H9 (cell line): Measurements from ENCODE around the gene ZDHHC16. TPM values are rescaled to one million over a fixed set of nuclear protein-coding genes. Genes with fewer than 3 reads are reported as not detected.
A peak's percentile ranks its signal among the peaks of the same experiment; 100 is the strongest.

Experiments
- DNase-seq: peaks from one replicate; pipeline ENCODE4 v3.0.0-alpha.2; 2017
- H2AFZ ChIP-seq: one replicate; pipeline ENCODE4 v1.6.1; 2013; ENCODE audit warnings: mild to moderate bottlenecking, low read length, control low read depth, moderate library complexity
- H2AK5ac ChIP-seq: 2 replicates; pipeline ENCODE4 v1.6.1; 2013; ENCODE audit warnings: low read length, control low read depth, mixed read lengths; ENCODE audit not compliant: insufficient read length
- H2BK120ac ChIP-seq: one replicate; pipeline ENCODE4 v1.6.1; 2013; ENCODE audit warnings: low read depth, mild to moderate bottlenecking, low read length, control low read depth, inconsistent platforms; ENCODE audit not compliant: poor library complexity, severe bottlenecking
- H2BK12ac ChIP-seq: 2 replicates; pipeline ENCODE4 v1.6.1; 2013; ENCODE audit warnings: low read length, control low read depth, mixed read lengths, low read depth; ENCODE audit not compliant: insufficient read length
- H2BK15ac ChIP-seq: 2 replicates; pipeline ENCODE4 v1.6.1; 2013; ENCODE audit warnings: low read depth, low read length, control low read depth
- H2BK20ac ChIP-seq: one replicate; pipeline ENCODE4 v1.6.1; 2013; ENCODE audit warnings: low read depth, mild to moderate bottlenecking, low read length, control low read depth, inconsistent platforms; ENCODE audit not compliant: poor library complexity, severe bottlenecking
- H2BK5ac ChIP-seq: 2 replicates; pipeline ENCODE4 v1.6.1; 2013; ENCODE audit warnings: low read length, control low read depth, mixed read lengths; ENCODE audit not compliant: insufficient read length
- H3K14ac ChIP-seq: 2 replicates; pipeline ENCODE4 v1.6.1; 2013; ENCODE audit warnings: low read length, control low read depth; ENCODE audit not compliant: insufficient read depth
- H3K18ac ChIP-seq: 2 replicates; pipeline ENCODE4 v1.6.1; 2013; ENCODE audit warnings: low read depth, mild to moderate bottlenecking, mixed read lengths, low read length, control low read depth; ENCODE audit not compliant: insufficient read length
- H3K23ac ChIP-seq: 2 replicates; pipeline ENCODE4 v1.6.1; 2013; ENCODE audit warnings: low read length, control low read depth, mixed read lengths, low read depth; ENCODE audit not compliant: insufficient read length
- H3K23me2 ChIP-seq: 2 replicates; pipeline ENCODE4 v1.6.1; 2013; ENCODE audit warnings: low read depth, mild to moderate bottlenecking, mixed read lengths, low read length, control low read depth; ENCODE audit not compliant: insufficient read length, poor library complexity, severe bottlenecking
- H3K27ac ChIP-seq: 2 replicates; pipeline ENCODE4 v1.5.1; 2013; ENCODE audit warnings: low read length, control low read depth, mixed read lengths, low read depth; ENCODE audit not compliant: insufficient read length
- H3K27me3 ChIP-seq: 2 replicates; pipeline ENCODE4 v1.6.1; 2013; ENCODE audit warnings: low read length, control low read depth, inconsistent platforms; ENCODE audit not compliant: insufficient read depth
- H3K4ac ChIP-seq: 2 replicates; pipeline ENCODE4 v1.6.1; 2013; ENCODE audit warnings: low read depth, mild to moderate bottlenecking, control low read depth, inconsistent platforms, low read length, moderate library complexity
- H3K4me1 ChIP-seq: 2 replicates; pipeline ENCODE4 v1.6.1; 2013; ENCODE audit warnings: low read length, control low read depth, inconsistent platforms; ENCODE audit not compliant: insufficient read depth
- H3K4me2 ChIP-seq: 2 replicates; pipeline ENCODE4 v1.6.1; 2013; ENCODE audit warnings: low read length, control low read depth, mixed read lengths; ENCODE audit not compliant: insufficient read length, insufficient read depth
- H3K56ac ChIP-seq: 2 replicates; pipeline ENCODE4 v1.6.1; 2013; ENCODE audit warnings: low read depth, mild to moderate bottlenecking, mixed read lengths, low read length, control low read depth; ENCODE audit not compliant: insufficient read length
- H3K79me1 ChIP-seq: 2 replicates; pipeline ENCODE4 v1.6.1; 2013; ENCODE audit warnings: low read depth, mild to moderate bottlenecking, moderate library complexity, low read length, control low read depth, inconsistent platforms; ENCODE audit not compliant: insufficient read depth, poor library complexity, severe bottlenecking
- H3K79me2 ChIP-seq: 2 replicates; pipeline ENCODE4 v1.6.1; 2013; ENCODE audit warnings: low read length, control low read depth, inconsistent platforms; ENCODE audit not compliant: insufficient read depth
- H3K9ac ChIP-seq: 2 replicates; pipeline ENCODE4 v1.6.1; 2013; ENCODE audit warnings: low read length, control low read depth, mixed read lengths; ENCODE audit not compliant: insufficient read length; ENCODE audit errors: extremely low read depth
- H3K9me3 ChIP-seq: one replicate; pipeline ENCODE4 v1.6.1; 2013; ENCODE audit warnings: low read depth, low read length, inconsistent platforms; ENCODE audit not compliant: control insufficient read depth
- H3T11ph ChIP-seq: one replicate; pipeline ENCODE4 v1.6.1; 2013; ENCODE audit warnings: mild to moderate bottlenecking, low read length, control low read depth, inconsistent platforms
- H4K20me1 ChIP-seq: one replicate; pipeline ENCODE4 v1.6.1; 2013; ENCODE audit not compliant: control insufficient read depth, insufficient read length, insufficient read depth
- H4K5ac ChIP-seq: 2 replicates; pipeline ENCODE4 v1.6.1; 2013; ENCODE audit warnings: low read depth, mild to moderate bottlenecking, mixed read lengths, low read length, control low read depth; ENCODE audit not compliant: insufficient read length
- H4K8ac ChIP-seq: replicated peaks from 2 replicates; pipeline ENCODE4 v1.6.1; 2013; ENCODE audit warnings: low read length, control low read depth, mixed read lengths, low read depth; ENCODE audit not compliant: insufficient read length
- H4K91ac ChIP-seq: 2 replicates; pipeline ENCODE4 v1.6.1; 2013; ENCODE audit warnings: low read depth, mild to moderate bottlenecking, moderate library complexity, mixed read lengths, low read length, control low read depth; ENCODE audit not compliant: insufficient read length
- H3K27ac Mint-ChIP-seq, 3 experiments: 2 replicates in 2 of 3; 3 replicates in 1 of 3; pipeline ENCODE4 v1.8.0; 2020 to 2021; ENCODE audit warnings: mixed read lengths in 3 of 3, mild to moderate bottlenecking in 1 of 3, moderate library complexity in 1 of 3
- H3K27me3 Mint-ChIP-seq: 2 replicates; pipeline ENCODE4 v1.8.0; 2021; ENCODE audit warnings: low read depth, mild to moderate bottlenecking, moderate library complexity, mixed read lengths
- H3K36me3 Mint-ChIP-seq, 3 experiments: 2 replicates in 2 of 3; 3 replicates in 1 of 3; pipeline ENCODE4 v1.8.0; 2020 to 2021; ENCODE audit warnings: low read depth in 3 of 3, mixed read lengths in 3 of 3; ENCODE audit not compliant: insufficient read depth in 1 of 3
- H3K4me1 Mint-ChIP-seq, 2 experiments: 2 replicates each; pipeline ENCODE4 v1.8.0; 2020; ENCODE audit warnings: mixed read lengths in 2 of 2
- H3K4me3 Mint-ChIP-seq, 2 experiments: 2 replicates in 1 of 2; 3 replicates in 1 of 2; pipeline ENCODE4 v1.8.0; 2020 to 2021; ENCODE audit warnings: mild to moderate bottlenecking in 2 of 2, mixed read lengths in 2 of 2, moderate library complexity in 1 of 2
- H3K9me3 Mint-ChIP-seq, 2 experiments: 2 replicates in 1 of 2; 3 replicates in 1 of 2; pipeline ENCODE4 v1.8.0; 2020; ENCODE audit warnings: mild to moderate bottlenecking in 2 of 2, mixed read lengths in 2 of 2, moderate library complexity in 1 of 2
- CTCF ChIP-seq: fragments of 200-600 bp; sonication (generic); conservative IDR thresholded peaks from 3 replicates; pipeline ENCODE4 v1.8.0; 2021; ENCODE audit warnings: antibody characterized with exemption, mild to moderate bottlenecking
- WGBS: extraction: QIAGEN DNeasy Blood & Tissue Kit; methylation state at CpG from one replicate; pipeline ENCODE4 v1.1.7; 2013; ENCODE audit warnings: missing lambda C conversion rate, low lambda C conversion rate, mixed read lengths; ENCODE audit not compliant: insufficient read length; ENCODE audit errors: extremely low coverage; 5-methylcytosine and 5-hydroxymethylcytosine counted together
- total RNA-seq: library from RNA; stranded (reverse); gene quantifications from 2 replicates; pipeline ENCODE4 v1.2.1, GENCODE V29; 2021

ZDHHC16 gene
- total RNA-seq, 1 experiment from 2014 or later: 45.4 TPM

GRCh38 chr10:97426776-97427570 is 19.0 kb upstream of the ZDHHC16 start:
- Histone ChIP-seq H4K91ac (no peak overlapping the region), H3K79me2 (peaks cover 19% of the 10 kb centered on the region; the same call in 1 of the 2 replicates), H2BK20ac (no peak overlapping the region), H3K4ac (no peak overlapping the region), H4K20me1 (no peaks in the 10 kb centered on the region), H3K4me2 (peak overlapping the region; percentile 83), H3T11ph (no peak overlapping the region), H2BK12ac (no peak overlapping the region), H4K8ac (no peak overlapping the region), H2AFZ (no peak overlapping the region), H3K23ac (no peak overlapping the region), H4K5ac (peak overlapping the region; percentile 6), H3K27me3 (no peaks in the 10 kb centered on the region), H2BK5ac (peak overlapping the region; percentile 61), H2BK120ac (no peak overlapping the region), H3K27ac (peak overlapping the region; percentile 74), H3K56ac (peak overlapping the region; percentile 34), H3K9ac (peak overlapping the region; percentile 99), H3K14ac (peak overlapping the region; percentile 91), H3K4me1 (no peaks in the 10 kb centered on the region), H3K18ac (peak overlapping the region; percentile 95), H3K79me1 (no peaks in the 10 kb centered on the region), H3K23me2 (peaks cover 9% of the 10 kb centered on the region), H3K9me3 (no peaks in the 10 kb centered on the region), H2AK5ac (no peak overlapping the region), H2BK15ac (no peak overlapping the region)
- H3K4me3 Mint-ChIP-seq: peak overlapping the region; percentile 90 to 96
- DNase-seq: no peak
- no CpG with 5 or more reads among the region's 34 CpGs for WGBS
- peaks cover 38 to 51% (median 41%) of the 10 kb centered on the region in 3 experiments for H3K36me3 Mint-ChIP-seq
- peaks cover 17 to 19% of the 10 kb centered on the region in 2 experiments for H3K4me1 Mint-ChIP-seq
- peak overlapping the region; percentile 96 to 99 (median 99) for H3K27ac Mint-ChIP-seq
- H3K9me3 Mint-ChIP-seq: peaks cover 0 to 2% of the 10 kb centered on the region in 2 experiments; a peak in 1 of 5 replicates
- 0 out of 2 replicates have a peak, but pooled peaks cover 1% of the 10 kb centered on the region for H3K27me3 Mint-ChIP-seq
- TF ChIP-seq CTCF: no peak
